Measurements from ENCODE around the gene FRZB.

- TF ChIP-seq NFIC (IDR thresholded peaks at IDR 0.05; ENCODE audit: low read length) (no peak), SPEN (CRISPR knock-in tag; IDR thresholded peaks at IDR 0.05; ENCODE audit: low read depth) (no peak), MLX (CRISPR knock-in tag; IDR thresholded peaks at IDR 0.05) (no peak), MED1 (CRISPR knock-in tag; IDR thresholded peaks at IDR 0.05) (no peak), MATR3 (CRISPR knock-in tag; IDR thresholded peaks at IDR 0.05) (no peak), BRF2 (CRISPR knock-in tag; IDR thresholded peaks at IDR 0.05) (no peak), ZNF253 (CRISPR knock-in tag; IDR thresholded peaks at IDR 0.05; ENCODE audit: borderline replicate concordance) (no peak), HOXA7 (CRISPR knock-in tag; IDR thresholded peaks at IDR 0.05) (no peak)
- TF ChIP-seq, protein P1, sequence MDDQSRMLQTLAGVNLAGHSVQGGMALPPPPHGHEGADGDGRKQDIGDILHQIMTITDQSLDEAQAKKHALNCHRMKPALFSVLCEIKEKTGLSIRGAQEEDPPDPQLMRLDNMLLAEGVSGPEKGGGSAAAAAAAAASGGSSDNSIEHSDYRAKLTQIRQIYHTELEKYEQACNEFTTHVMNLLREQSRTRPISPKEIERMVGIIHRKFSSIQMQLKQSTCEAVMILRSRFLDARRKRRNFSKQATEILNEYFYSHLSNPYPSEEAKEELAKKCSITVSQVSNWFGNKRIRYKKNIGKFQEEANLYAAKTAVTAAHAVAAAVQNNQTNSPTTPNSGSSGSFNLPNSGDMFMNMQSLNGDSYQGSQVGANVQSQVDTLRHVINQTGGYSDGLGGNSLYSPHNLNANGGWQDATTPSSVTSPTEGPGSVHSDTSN (CRISPR knock-in tag; IDR thresholded peaks at IDR 0.05; ENCODE audit: borderline replicate concordance): no peak
Measured at GRCh38 chr2:182833084-182833854, 33.2 kb downstream of the FRZB start.

Data from HepG2 (cell line).